Mesothelial cell of epicardium (in vitro differentiated cells): Measurements from ENCODE around the gene TMEM141. TPM values are rescaled to one million over a fixed set of nuclear protein-coding genes. Genes with fewer than 3 reads are reported as not detected.

Experiments
- DNase-seq, 2 experiments: peaks; one replicate each; pipeline ENCODE4 v3.0.0; 2021; ENCODE audit warnings: low spot score in 2 of 2; ENCODE audit not compliant: unreplicated experiment in 2 of 2
- H3K27ac Mint-ChIP-seq: 2 replicates; pipeline ENCODE4 v1.8.0; 2021; ENCODE audit warnings: mixed read lengths
- H3K27me3 Mint-ChIP-seq: 2 replicates; pipeline ENCODE4 v1.8.0; 2021; ENCODE audit warnings: low read depth, mixed read lengths
- H3K36me3 Mint-ChIP-seq: 2 replicates; pipeline ENCODE4 v1.8.0; 2021; ENCODE audit warnings: mixed read lengths
- H3K4me1 Mint-ChIP-seq: 2 replicates; pipeline ENCODE4 v1.8.0; 2021; ENCODE audit warnings: mixed read lengths
- H3K4me3 Mint-ChIP-seq: 2 replicates; pipeline ENCODE4 v1.8.0; 2021; ENCODE audit warnings: mild to moderate bottlenecking, moderate library complexity, mixed read lengths
- H3K9me3 Mint-ChIP-seq: 2 replicates; pipeline ENCODE4 v1.8.0; 2021; ENCODE audit warnings: mixed read lengths
- CTCF ChIP-seq: fragments of 200-600 bp; sonication (generic); IDR thresholded peaks from one replicate; pipeline ENCODE4 v1.5.0; 2021; ENCODE audit warnings: antibody characterized with exemption; ENCODE audit not compliant: unreplicated experiment
- total RNA-seq: library from RNA; stranded (reverse); gene quantifications from 3 replicates; pipeline ENCODE4 v1.2.1, GENCODE V29; 2021

TMEM141 gene
- total RNA-seq, 1 donor from 2014 or later, result 71.7 TPM

- TF ChIP-seq CTCF, result no peak
- no peak overlapping the region for H3K27ac Mint-ChIP-seq
- peaks cover 8% of the 10 kb centered on the region for H3K4me1 Mint-ChIP-seq
- H3K36me3 Mint-ChIP-seq, result peaks cover 9% of the 10 kb centered on the region
- H3K4me3 Mint-ChIP-seq, result peak overlapping the region; percentile 22
- no peak for DNase-seq
- H3K27me3 Mint-ChIP-seq, result no peaks in the 10 kb centered on the region
- no peaks in the 10 kb centered on the region for H3K9me3 Mint-ChIP-seq
Observed at GRCh38 chr9:136821826-136822544, 30.8 kb downstream of the TMEM141 start.

- Mint-ChIP-seq H3K4me3 (peak overlapping the region; percentile 31), H3K9me3 (no peaks in the 10 kb centered on the region), H3K27me3 (no peaks in the 10 kb centered on the region), H3K4me1 (peaks cover 8% of the 10 kb centered on the region), H3K36me3 (peaks cover 7% of the 10 kb centered on the region), H3K27ac (no peak overlapping the region)
- TF ChIP-seq CTCF, result no peak
- DNase-seq, result no peak
Observed at GRCh38 chr9:136823136-136824046, 32.2 kb downstream of the TMEM141 start.

- Mint-ChIP-seq H3K36me3 (peaks cover 11% of the 10 kb centered on the region), H3K9me3 (no peaks in the 10 kb centered on the region), H3K27ac (no peak overlapping the region), H3K4me3 (no peak overlapping the region), H3K4me1 (peaks cover 8% of the 10 kb centered on the region), H3K27me3 (no peaks in the 10 kb centered on the region)
- TF ChIP-seq CTCF, result no peak
- DNase-seq, result no peak
Observed at GRCh38 chr9:136824496-136825225, 33.5 kb downstream of the TMEM141 start.

GRCh38 chr9:136825295-136826187, 34.4 kb downstream of the TMEM141 start:
- Mint-ChIP-seq H3K27ac (no peak overlapping the region), H3K36me3 (peaks cover 11% of the 10 kb centered on the region), H3K4me1 (peaks cover 8% of the 10 kb centered on the region), H3K4me3 (no peak overlapping the region), H3K9me3 (no peaks in the 10 kb centered on the region), H3K27me3 (no peaks in the 10 kb centered on the region)
- DNase-seq, result no peak
- no peak for TF ChIP-seq CTCF

- no peaks in the 10 kb centered on the region for H3K9me3 Mint-ChIP-seq
- no peak overlapping the region for H3K4me3 Mint-ChIP-seq
- H3K27me3 Mint-ChIP-seq, result no peaks in the 10 kb centered on the region
- H3K27ac Mint-ChIP-seq, result no peak overlapping the region
- TF ChIP-seq CTCF, result no peak
- H3K4me1 Mint-ChIP-seq, result peaks cover 2% of the 10 kb centered on the region
- no peak for DNase-seq
- H3K36me3 Mint-ChIP-seq, result peaks cover 11% of the 10 kb centered on the region
Observed at GRCh38 chr9:136826188-136826541, 35.0 kb downstream of the TMEM141 start.
